Measurements from ENCODE around the gene GLIS1.

The GLIS1 gene

DNA sequence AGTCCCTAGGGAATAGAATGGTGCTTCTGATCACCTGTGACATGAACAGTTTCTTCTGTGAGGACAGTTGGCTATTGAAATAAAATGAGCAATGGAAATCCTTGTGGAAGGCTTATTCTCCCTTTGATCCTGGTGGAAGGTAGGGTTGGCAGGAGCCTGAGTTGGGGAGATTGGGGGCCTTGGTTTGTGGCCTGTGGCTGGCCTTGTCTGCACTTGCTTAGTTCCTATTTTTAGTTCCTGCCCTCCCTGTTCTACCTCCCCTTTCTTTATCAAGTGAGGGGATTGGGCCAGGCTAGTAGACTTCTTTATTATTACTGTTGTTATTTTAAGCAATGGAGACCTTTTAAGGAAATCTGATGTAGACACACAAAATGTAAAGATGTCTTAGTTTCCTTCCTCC lies 271.6 kb downstream of the GLIS1 start:
- DNase-seq (ENCODE audit: low read depth in 1 of 2, low spot score in 1 of 2): no peak

DNA sequence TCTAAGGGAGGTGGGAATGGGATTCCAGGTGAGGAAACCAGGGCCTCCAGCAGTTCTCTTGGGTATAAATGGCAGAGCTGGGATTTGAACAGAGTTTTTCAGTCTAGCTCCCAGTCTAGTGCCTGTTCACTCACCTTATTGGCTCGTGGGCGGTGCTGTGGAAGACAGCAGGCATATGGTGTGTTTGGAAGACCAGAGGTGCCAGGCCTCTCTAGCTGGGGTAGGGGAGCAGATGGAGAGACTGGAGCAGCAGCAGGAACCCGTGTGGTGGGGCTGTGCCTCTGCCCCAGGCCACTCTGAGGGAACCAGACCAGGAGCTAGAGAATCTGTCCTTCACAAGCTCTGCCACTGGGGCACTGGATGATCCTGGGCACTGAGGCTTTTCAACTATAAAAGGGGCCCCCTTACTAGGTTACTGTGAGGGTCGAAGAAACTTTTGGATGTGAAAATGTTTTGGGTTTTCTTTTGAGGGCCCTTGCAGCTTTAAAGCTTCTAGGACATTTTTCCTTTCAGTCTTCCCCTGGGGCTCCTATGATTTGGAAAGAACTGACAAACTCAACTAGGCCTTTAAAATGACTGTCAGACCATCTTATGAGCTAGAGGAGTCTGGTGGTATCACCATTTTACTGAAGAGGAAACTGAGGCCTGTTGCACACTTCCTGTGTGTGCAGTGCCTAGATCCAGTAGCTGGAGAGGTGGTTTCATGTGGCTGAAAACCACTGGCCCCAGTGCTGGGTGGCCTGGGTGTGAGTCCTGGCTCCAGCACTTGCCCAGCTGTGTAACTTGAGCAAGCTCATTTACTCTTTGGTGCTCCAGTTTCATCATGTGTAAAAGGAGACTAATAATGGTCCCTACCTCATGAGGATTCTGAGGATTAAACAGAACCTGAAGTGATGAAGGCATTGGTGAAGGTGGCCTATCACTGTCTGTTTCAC lies 273.7 kb downstream of the GLIS1 start:
- DNase-seq (ENCODE audit: low read depth in 1 of 2, low spot score in 1 of 2): no peak

DNA sequence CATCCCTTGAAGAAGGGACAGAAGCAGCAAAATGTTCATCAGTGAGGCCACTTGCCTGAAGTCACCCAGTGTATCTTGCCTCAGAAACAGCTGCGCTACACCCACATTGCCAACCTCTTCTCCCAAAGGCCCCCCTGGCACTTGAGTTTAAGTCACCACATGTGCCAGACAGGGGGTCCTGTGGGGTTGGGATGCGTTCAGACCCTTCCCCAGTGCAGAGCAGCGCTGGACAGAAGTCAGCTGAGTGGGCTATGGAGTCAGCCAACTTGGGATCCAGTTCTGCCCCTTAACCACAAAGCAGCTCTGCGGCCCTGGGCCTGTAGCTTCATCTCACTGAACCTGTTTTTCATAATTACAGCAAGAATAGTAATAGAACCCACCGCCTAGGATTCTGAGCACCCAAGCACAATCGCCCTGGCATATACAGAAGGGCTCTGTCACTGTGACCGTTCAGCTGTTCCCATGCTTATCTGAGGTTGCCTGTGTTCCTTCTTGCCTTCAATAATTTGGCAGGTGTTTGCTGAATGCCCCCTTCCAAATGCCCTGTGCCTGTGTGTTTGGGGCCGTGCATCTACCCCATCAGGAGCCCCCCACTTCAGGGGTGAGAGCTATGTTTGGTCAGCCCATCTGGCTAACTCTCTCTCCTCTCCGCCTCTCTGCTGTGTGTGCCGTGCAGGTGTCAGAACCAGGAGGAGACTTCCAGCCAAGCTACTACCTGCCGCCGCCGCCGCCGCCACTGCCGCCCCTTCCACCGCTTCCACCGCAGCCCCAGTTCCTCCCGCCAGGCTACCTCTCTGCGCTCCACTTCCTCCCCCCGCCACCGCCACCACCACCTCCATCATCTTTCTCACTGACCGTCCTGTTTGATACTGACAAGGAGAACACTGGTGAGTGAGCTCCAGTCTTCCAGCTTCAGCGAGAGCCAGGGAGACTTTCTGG lies 274.7 kb downstream of the GLIS1 start:
- no peak for DNase-seq (ENCODE audit: low read depth in 1 of 2, low spot score in 1 of 2)

DNA sequence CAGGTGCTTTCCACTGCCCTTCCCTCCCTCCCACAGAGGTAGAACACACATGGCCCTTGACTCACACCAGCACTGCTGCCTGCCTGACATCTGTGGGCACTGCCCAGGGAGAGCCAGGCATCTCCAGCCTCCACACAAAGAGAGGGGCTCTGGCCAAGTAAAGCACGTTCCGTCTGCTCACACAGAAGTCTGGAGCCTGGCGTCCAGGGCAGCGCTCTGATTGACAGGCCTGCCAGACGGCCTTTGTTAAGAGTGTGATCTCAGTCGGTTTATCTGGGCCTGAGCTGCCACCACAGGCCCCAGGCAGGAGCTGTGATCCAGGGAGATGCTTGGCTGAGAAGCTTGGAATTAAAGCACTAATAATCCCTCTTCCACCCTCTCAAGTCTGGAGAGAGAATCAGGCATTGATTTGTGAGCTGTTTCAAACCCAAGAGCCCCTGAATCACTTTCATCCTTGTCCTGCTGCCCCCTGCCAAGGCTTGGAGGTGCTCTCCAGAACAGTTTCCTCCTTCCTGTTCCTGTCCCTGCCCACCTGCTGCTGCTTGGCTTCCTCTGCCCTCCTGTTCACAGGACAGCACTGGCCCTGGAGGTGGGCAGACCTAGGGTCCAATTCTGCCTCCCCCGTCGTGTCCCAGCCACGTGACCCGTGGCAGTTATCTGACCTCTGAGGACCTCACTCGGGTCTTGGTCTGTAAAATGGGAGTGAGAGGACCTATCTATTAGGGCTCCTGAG lies 276.0 kb downstream of the GLIS1 start:
- no peak for DNase-seq (ENCODE audit: low read depth in 1 of 2, low spot score in 1 of 2)

DNA sequence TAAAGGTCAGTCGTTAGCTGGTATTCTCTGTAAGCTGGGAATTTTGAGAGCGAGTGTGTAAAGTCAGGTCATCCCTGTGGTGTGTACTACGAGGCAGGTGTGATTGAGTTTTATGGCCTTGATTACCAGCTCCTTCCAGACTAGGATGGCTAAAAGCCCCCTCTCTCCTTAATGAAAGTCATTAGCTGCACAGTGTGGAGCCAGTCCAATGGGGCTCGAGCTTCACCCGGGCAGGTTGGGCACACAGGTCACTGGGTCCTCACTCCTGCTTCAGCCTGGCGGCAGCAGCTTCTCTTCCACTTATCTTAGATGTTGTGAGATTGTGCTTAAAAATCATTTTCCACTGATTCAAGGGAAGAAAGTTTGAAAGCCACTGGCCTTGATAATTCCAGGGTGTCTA lies 276.8 kb downstream of the GLIS1 start:
- no peak for DNase-seq (ENCODE audit: low read depth in 1 of 2, low spot score in 1 of 2)

DNA sequence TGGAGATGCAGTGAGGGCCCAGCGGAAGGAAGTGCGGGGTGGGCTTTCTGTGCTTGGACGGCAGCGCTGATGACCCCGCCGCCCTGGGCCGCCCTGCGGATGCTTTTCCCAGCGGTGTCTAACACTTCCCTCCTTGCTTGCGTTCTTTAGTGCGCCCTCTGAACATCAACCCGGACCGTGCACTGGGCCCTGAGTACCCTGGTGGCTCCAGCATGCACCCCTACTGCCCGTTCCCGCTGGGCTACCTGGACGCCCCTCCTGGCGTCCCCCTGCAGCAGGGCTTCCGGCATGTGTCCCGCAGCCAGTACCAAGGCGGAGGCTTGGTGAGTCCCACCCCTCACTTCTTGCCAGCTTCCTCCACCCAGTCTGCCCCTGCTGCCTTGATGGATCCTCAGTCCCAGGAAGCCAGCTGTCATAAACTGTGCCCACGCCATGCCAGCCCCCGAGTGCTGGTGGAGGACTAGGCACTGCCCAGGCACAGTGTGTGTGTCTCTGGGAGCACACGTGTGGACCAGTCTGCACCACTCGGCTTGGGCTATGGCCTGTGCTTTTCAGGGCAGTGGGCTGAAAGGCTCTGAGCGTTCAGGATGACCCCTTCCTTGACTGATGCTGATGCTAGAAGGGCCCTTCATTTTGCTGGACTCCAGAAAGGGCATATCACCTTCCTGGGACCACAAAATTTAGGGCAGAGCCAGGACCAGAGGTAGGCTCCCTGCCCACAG lies 277.5 kb downstream of the GLIS1 start:
- DNase-seq (ENCODE audit: low read depth in 1 of 2, low spot score in 1 of 2): no peak

DNA sequence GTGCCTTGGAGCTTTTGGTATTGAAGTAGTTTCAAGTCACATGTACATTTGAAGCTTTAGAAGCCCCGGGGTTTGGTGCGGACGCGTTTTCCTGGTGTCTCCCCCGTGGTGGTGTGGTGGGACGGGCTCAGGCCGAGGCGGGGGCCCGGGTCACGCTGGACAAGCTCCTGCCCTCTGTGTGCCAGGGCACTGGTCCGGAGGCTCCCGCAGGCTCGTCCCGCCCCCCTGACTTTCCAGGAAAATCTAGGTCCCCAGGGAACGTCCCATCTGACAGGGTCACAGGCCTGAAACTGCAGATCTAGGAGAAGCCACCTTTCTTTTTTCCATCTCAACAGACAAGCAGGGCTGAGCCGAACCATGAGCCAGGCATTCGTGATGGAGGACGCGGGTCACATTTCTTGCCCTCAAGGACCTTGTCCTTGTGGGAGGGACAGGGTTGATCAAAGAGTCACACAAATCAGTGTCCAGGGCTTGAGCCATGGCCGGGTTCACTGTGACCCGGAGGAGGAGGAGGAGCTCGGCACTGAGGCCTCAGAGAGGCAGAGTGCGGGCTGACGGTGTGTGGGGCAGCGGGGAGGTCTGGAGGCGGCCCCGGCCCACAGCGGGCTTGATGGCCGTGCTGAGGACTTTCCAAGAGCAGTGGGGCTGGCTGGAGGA lies 278.2 kb downstream of the GLIS1 start:
- DNase-seq (ENCODE audit: low read depth in 1 of 2, low spot score in 1 of 2): no peak

DNA sequence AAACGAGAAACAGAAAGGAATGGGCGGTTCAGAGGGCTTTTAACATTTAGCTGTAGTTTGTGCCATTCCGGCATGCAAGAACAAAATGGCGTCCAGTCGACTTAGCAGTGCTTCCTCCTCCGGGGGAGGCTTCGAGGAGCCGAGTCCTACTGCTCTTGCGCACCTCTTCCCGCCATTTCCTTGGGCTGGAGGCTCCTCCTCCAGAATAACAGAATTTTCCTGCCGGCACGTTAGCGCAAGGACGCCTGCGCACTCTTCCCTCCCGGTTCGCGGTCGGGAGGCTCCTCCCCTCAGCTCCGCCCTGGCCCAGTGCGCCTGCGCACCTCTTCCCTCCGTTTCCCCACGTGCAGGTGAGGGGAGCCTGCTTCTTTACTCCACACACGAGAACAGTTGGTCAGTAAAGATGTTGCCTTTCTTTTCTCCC lies 278.7 kb downstream of the GLIS1 start:
- DNase-seq (ENCODE audit: low read depth in 1 of 2, low spot score in 1 of 2): no peak

DNA sequence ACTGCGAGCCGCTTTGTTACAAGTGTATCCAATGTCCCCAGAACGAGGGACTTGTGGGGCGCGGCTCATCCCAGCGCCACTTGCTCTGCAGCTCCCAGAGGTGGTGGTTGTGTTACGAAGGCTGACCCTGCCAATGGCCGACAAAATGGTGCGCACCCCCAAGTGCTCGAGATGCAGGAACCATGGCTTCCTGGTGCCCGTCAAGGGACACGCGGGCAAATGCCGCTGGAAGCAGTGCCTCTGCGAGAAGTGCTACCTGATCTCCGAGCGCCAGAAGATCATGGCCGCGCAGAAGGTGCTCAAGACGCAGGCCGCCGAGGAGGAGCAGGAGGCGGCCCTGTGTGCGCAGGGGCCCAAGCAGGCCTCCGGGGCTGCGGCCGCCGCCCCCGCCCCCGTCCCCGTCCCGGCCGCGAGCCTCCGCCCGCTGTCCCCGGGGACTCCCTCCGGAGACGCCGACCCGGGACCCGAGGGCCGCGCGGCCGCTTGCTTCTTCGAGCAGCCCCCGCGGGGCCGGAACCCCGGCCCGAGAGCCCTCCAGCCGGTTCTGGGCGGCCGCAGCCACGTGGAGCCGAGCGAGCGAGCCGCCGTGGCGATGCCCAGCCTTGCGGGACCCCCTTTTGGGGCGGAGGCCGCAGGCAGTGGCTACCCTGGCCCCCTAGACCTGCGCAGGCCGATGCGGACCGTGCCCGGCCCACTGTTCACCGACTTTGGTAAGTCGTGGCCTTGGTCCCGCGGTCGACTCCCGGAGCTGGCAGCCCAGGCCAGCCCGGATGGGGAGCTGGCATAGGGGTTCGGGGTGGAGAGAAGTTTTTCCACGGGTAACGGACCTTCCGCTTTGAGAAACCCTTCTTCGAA lies 279.4 kb downstream of the GLIS1 start, which contains the start of gene DMRTB1:
DMRTB1 (plus strand) TSS at position 79 of the 855 bp plus-strand sequence; CDS start at position 134, 55 bp downstream.
- no peak for DNase-seq (ENCODE audit: low read depth in 1 of 2, low spot score in 1 of 2)

DNA sequence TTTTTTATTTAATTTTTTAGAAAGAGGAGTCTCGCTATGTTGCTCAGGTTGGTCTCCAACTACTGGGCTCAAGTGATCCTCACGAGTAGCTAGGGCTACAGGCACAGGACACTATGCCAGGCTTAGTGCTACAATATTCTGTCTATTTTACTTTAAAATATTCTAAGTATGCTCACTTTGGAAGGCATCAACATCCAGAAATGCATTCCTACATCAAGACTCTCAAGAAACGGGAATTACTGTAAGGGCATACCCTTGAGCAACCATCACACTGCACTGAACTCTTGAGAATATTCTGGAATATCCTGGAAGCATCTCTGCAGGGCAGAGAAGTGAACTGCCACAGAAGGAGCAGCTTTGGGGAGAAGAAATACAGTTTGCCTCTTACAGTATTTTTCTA lies 280.3 kb downstream of the GLIS1 start:
- DNase-seq (ENCODE audit: low read depth in 1 of 2, low spot score in 1 of 2): no peak

All from activated CD4-positive, alpha-beta T cell treated with anti-CD3 and anti-CD28 coated beads, Interleukin-2, amount 50 U/mL, for 24 hours (primary cell).